SK-N-SH (cell line): Measurements from ENCODE around the gene IFNL1.

Experiments
- CHD2 ChIP-seq: fragments of 150-350 bp; IDR thresholded peaks from 2 replicates; pipeline ENCODE4 v1.6.1; 2018; ENCODE audit warnings: low read length; ENCODE audit not compliant: partially characterized antibody
- EP300 ChIP-seq, 2 experiments: IDR thresholded peaks; 2 replicates each; pipeline versions ENCODE4 v1.4.0 to v1.6.1; 2012; ENCODE audit warnings: borderline replicate concordance in 1 of 2, low read depth in 1 of 2, low read length in 1 of 2
- EZH2phosphoT487 ChIP-seq: fragments of 200-600 bp; sonication (generic); IDR thresholded peaks from 2 replicates; pipeline ENCODE4 v1.6.1; 2017; ENCODE audit warnings: low read depth, mixed run types, mild to moderate bottlenecking, antibody characterized with exemption, moderate library complexity, borderline replicate concordance
- FOXJ3 ChIP-seq: sonication (generic); formaldehyde crosslinking; IDR thresholded peaks from 2 replicates; pipeline ENCODE4 v1.5.1; 2020; ENCODE audit warnings: mild to moderate bottlenecking, missing genetic modification reagents
- FOXM1 ChIP-seq: IDR thresholded peaks from 2 replicates; pipeline ENCODE4 v1.4.0; 2012; ENCODE audit warnings: low read depth, mild to moderate bottlenecking
- MXI1 ChIP-seq: IDR thresholded peaks from 2 replicates; pipeline ENCODE4 v1.6.1; 2012; ENCODE audit warnings: mild to moderate bottlenecking, low read depth, low read length, improper control_type of control experiment
- POLR2AphosphoS5 ChIP-seq: IDR thresholded peaks from 2 replicates; pipeline ENCODE4 v1.6.1; 2012; ENCODE audit warnings: low read depth, low read length
- RAD21 ChIP-seq: IDR thresholded peaks from 2 replicates; pipeline ENCODE4 v1.6.1; 2012; ENCODE audit warnings: mild to moderate bottlenecking, low read length
- RCOR1 ChIP-seq: fragments of 150-350 bp; IDR thresholded peaks from 2 replicates; pipeline ENCODE4 v1.6.1; 2017; ENCODE audit warnings: antibody characterized with exemption, low read length
- SIN3A ChIP-seq: IDR thresholded peaks from 2 replicates; pipeline ENCODE4 v1.6.1; 2012; ENCODE audit warnings: low read depth, mild to moderate bottlenecking, low read length, moderate library complexity, borderline replicate concordance
- TF ChIP-seq, protein P1 (sequence below): fragments of 200-600 bp; sonication (generic); IDR thresholded peaks from 2 replicates; pipeline ENCODE4 v1.6.1; 2017; ENCODE audit warnings: antibody characterized with exemption, mild to moderate bottlenecking, moderate library complexity
- TF ChIP-seq, protein P2 (sequence below): IDR thresholded peaks from 2 replicates; pipeline ENCODE4 v1.6.1; 2012; ENCODE audit warnings: mild to moderate bottlenecking, low read depth, low read length, moderate library complexity
- TF ChIP-seq, protein P3 (sequence below): IDR thresholded peaks from 2 replicates; pipeline ENCODE4 v1.4.0; 2012; ENCODE audit warnings: low read depth, borderline replicate concordance
- TF ChIP-seq, protein P4 (sequence below): IDR thresholded peaks from 2 replicates; pipeline ENCODE4; 2012

DNA sequence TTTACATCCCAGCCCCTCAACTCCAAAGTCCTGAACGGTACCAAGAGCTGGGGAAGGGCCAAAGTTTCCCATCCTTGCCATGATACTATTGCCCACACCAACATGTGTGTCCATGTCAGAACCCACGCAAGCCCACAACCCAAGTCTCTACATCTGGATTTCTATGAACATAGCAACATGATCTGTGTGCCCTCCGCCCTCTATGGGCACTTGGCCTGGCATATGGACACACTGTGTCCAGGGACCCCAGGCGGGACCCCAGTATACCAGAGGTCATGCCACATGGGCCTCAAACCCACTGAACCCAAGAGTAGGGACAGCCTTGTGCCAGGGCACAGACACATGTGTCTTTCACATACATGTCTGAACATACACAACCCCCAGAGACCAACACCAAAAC lies 22.5 kb downstream of the IFNL1 start:
- TF ChIP-seq, protein P1, sequence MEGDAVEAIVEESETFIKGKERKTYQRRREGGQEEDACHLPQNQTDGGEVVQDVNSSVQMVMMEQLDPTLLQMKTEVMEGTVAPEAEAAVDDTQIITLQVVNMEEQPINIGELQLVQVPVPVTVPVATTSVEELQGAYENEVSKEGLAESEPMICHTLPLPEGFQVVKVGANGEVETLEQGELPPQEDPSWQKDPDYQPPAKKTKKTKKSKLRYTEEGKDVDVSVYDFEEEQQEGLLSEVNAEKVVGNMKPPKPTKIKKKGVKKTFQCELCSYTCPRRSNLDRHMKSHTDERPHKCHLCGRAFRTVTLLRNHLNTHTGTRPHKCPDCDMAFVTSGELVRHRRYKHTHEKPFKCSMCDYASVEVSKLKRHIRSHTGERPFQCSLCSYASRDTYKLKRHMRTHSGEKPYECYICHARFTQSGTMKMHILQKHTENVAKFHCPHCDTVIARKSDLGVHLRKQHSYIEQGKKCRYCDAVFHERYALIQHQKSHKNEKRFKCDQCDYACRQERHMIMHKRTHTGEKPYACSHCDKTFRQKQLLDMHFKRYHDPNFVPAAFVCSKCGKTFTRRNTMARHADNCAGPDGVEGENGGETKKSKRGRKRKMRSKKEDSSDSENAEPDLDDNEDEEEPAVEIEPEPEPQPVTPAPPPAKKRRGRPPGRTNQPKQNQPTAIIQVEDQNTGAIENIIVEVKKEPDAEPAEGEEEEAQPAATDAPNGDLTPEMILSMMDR, result no peak
- no peak for TF ChIP-seq POLR2AphosphoS5
- TF ChIP-seq, protein P2, sequence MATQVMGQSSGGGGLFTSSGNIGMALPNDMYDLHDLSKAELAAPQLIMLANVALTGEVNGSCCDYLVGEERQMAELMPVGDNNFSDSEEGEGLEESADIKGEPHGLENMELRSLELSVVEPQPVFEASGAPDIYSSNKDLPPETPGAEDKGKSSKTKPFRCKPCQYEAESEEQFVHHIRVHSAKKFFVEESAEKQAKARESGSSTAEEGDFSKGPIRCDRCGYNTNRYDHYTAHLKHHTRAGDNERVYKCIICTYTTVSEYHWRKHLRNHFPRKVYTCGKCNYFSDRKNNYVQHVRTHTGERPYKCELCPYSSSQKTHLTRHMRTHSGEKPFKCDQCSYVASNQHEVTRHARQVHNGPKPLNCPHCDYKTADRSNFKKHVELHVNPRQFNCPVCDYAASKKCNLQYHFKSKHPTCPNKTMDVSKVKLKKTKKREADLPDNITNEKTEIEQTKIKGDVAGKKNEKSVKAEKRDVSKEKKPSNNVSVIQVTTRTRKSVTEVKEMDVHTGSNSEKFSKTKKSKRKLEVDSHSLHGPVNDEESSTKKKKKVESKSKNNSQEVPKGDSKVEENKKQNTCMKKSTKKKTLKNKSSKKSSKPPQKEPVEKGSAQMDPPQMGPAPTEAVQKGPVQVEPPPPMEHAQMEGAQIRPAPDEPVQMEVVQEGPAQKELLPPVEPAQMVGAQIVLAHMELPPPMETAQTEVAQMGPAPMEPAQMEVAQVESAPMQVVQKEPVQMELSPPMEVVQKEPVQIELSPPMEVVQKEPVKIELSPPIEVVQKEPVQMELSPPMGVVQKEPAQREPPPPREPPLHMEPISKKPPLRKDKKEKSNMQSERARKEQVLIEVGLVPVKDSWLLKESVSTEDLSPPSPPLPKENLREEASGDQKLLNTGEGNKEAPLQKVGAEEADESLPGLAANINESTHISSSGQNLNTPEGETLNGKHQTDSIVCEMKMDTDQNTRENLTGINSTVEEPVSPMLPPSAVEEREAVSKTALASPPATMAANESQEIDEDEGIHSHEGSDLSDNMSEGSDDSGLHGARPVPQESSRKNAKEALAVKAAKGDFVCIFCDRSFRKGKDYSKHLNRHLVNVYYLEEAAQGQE, result no peak
- no peak for TF ChIP-seq MXI1
- TF ChIP-seq FOXM1, result no peak
- TF ChIP-seq EZH2phosphoT487, result no peak
- no peak for TF ChIP-seq RAD21
- TF ChIP-seq, protein P3, sequence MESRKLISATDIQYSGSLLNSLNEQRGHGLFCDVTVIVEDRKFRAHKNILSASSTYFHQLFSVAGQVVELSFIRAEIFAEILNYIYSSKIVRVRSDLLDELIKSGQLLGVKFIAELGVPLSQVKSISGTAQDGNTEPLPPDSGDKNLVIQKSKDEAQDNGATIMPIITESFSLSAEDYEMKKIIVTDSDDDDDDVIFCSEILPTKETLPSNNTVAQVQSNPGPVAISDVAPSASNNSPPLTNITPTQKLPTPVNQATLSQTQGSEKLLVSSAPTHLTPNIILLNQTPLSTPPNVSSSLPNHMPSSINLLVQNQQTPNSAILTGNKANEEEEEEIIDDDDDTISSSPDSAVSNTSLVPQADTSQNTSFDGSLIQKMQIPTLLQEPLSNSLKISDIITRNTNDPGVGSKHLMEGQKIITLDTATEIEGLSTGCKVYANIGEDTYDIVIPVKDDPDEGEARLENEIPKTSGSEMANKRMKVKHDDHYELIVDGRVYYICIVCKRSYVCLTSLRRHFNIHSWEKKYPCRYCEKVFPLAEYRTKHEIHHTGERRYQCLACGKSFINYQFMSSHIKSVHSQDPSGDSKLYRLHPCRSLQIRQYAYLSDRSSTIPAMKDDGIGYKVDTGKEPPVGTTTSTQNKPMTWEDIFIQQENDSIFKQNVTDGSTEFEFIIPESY, result no peak
- no peak for TF ChIP-seq SIN3A
- TF ChIP-seq FOXJ3 (CRISPR knock-in tag), result no peak
- TF ChIP-seq EP300 (IDR thresholded peaks at IDR 0.05; ENCODE audit: borderline replicate concordance in 1 of 2, low read depth in 1 of 2, low read length in 1 of 2), result no peak
- no peak for TF ChIP-seq CHD2
- no peak for TF ChIP-seq RCOR1
- TF ChIP-seq, protein P4, sequence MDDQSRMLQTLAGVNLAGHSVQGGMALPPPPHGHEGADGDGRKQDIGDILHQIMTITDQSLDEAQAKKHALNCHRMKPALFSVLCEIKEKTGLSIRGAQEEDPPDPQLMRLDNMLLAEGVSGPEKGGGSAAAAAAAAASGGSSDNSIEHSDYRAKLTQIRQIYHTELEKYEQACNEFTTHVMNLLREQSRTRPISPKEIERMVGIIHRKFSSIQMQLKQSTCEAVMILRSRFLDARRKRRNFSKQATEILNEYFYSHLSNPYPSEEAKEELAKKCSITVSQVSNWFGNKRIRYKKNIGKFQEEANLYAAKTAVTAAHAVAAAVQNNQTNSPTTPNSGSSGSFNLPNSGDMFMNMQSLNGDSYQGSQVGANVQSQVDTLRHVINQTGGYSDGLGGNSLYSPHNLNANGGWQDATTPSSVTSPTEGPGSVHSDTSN, result no peak
